NCI-H524 (cell line): ENCODE measurements around the gene C6orf120.

Experiments used
- DNase-seq, 2 experiments: peaks; one replicate each; lab custom pipeline; 2025; lab: John Stamatoyannopoulos, UW

C6orf120 gene

DNA sequence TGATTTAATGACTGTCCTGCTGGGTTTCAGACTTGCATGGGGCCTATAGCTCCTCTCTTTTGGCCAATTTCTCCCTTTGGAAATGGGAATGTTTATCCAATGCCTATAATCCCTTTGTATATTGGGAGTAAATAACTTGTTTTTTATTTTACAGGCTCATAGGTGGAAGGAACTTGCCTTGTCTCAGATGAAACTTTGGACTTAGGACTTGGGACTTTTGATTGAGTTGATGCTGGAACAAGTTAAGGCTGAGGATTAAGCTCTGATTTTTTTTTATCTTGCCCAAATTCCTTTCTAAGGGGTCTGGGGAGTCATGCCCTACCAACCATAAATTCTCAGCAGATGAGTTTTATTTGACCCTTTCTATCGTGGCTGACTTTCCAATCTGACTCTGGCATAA, 23.6 kb upstream of the C6orf120 start:
- no peak for DNase-seq

DNA sequence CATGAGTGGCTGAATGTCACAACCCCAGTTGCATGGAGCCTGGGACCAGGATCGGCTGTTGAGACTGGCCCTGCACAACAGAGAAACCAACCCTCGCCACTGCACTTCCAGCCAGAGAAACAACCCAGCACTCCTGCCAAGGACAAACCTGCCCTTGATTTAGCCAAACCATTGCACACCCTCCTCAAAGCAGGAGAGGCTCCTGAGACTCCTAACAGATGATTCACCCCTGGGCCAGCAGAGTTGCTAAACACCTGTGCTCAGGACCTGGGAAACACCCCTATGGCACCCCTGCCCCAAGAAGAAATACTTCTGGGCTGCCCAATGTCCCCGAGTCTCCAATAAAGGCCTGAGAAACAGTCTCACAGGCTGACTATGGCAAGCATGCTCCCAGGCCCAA, 17.9 kb upstream of the C6orf120 start:
- no peak for DNase-seq

DNA sequence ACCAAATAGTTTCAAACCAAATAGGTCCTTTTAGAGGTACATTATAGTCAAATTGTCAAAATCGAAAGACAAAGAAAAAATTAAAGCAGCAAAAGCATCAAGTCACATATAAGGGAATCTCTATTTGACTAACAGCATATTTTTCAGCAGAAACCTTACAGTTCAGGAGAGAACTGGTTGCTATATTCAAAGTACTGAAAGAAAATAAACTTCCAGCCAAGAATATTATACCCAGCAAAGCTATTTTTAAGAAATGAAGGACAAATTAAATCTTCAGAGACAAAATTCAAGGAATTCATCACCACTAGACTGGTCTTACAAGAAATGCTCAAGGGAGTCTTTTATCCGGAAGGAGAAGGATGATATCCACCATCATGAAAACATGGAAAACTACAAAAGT, 16.1 kb upstream of the C6orf120 start:
- no peak for DNase-seq

DNA sequence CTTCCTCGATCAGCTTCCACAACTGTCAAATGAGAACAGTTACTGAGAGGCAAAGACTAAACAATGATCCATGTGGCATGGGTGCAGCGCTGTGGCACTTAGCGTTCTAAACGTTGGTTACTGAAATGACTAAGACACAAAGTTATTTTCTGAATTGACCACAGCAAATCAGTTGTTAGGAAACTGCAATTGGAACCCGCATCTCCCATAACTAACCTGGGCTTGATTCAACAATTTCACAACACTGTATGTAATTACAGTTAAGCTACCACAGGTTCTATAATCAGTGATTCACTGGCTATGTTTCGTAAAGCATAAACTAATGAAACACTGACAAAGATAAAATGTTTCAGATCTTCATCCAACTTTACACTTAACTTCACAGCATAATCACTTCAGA, 12.6 kb upstream of the C6orf120 start:
- DNase-seq = no peak

DNA sequence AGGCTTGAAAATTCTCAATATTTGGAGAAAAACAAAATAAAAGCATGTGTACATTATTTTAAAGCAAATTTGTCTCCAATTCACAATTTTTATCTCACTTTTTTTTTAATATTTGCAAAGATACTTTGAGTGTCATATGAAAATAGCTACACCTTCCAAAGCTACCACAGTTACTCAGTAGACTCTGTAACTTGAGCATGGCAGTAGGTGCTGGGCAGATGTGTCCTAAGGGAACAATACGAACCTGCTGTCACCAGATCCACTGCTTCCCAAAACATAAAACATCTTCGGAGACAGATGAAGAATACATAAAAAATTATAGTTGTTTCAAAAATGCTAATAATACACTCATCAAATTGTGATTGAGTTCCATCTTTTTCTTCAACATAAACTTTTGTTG, 10.7 kb upstream of the C6orf120 start:
- no peak for DNase-seq

DNA sequence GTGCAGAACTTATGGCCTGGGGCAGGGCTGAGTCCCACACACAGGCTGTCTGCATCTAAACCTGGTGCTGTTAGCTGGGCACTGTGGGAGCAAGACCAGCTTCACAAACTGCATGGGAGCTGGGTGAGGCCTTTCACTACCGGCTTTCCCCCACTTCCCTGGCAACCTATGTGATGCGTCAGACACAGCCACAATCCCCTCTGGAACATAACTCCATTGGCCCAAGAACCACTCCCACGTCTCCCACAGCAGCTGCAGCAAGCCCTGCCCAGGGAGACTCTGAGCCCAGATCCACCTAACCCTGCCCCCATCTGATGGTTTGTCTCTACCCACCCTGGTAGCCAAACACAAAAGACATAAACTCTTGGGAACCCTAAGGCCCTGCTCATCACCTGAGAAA, 9.4 kb upstream of the C6orf120 start:
- no peak for DNase-seq

DNA sequence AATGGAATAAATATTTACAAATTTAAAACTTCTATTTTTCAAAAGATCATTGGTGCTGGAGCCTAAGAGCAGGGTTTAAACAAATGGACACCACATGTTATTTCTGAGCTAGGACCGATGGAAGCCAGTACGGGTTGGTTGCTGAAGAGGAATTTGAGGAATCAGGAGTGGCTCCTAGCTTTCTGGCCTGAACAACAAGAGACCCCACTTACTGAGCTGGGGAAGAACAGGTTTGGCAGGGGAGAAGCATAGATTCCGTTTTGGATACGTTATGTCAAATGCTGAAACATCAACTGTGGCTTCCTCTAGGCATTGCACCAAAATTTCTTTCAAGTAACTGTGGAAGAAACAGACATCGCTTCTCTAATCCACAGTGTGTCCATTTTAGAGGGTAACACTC, 6.8 kb upstream of the C6orf120 start:
- no peak for DNase-seq

DNA sequence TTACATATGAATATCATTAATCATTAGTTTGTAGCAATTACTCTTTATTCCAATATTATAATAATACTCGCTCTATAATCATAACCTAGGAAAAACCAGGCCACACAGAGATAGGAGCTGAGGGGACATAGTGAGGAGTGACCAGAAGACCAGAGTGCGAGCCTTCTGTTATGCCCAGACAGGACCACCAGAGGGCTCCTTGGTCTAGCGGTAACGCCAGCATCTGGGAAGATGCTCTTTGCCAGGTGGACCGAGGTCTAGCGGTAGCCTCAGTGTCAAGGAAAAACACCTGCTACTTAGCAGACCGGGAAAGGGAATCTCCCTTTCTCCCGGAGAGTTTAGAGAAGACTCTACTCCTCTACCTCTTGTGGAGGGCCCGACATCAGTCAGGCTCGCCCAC, 4.8 kb upstream of the C6orf120 start:
- peak in 1 of 2 experiments; percentile 26 for DNase-seq

DNA sequence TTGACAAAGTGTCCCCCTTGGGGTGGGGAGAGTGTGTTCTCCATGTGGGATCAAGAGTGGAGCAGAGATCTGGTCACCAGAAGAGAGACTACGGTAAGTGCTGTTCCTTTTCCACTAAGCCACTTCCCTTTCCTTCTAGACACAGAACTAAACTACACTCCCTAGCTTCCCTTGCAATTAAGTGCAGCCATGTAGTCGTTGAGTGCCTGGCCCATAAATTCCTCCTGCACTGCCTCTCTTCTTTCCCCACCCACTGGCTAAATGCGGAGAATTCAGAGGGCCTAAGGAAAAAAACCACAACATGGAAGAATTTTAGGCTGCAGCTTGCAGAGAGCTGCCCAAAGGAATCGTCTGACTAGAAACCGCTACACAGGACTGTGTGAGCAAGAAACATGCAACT, 1.6 kb upstream of the C6orf120 start:
- no peak for DNase-seq

DNA sequence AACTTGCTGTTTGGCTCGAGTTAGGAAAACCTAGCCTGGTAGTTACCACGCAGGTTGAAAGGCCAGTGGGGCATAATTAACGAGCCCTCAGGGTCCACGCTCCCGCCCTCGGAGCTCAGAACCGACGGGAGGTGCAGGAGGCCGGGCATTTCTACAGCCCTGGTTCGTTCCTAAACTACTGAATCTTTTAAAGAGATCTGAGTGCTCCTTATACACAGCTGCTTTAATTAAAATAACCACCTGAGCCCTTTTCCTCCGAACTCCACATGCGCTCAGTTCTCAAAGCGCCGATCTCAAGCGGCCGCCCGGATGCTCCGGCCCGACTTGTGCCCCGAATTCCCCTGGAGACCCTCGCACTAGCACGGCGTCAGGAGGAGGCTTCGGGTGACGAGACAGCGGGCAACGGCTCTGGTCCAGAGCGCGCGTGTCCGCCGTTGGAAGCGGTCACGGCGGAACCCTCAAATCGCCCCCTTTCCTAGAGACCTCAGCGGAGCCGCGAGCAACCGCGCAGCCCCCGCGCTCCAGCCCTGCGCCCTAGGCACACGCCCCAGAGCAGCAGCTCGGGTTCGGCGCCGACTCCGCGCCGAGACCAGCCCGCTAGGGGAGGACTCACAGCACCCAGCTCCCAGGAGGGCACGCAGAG, 494 bp upstream of the C6orf120 start:
- DNase-seq = peak; percentile 15 to 56

DNA sequence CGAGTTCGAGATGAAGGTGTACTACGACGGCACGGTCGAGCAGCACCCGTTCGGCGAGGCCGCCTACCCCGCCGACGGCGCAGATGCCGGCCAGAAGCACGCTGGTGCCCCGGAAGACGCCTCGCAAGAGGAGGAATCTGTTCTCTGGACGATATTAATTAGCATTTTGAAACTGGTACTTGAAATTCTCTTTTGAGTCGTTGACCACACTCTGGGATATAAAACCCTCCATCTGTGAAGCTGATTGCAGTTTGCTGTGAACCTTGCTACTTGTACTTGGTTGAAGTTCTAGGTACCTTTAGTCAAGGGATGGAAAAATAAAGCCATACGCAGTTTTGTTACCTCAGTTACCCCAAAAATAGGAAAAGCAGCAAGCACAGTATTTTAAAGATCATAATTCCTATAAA, 917 bp downstream of the C6orf120 start:
- no peak for DNase-seq

DNA sequence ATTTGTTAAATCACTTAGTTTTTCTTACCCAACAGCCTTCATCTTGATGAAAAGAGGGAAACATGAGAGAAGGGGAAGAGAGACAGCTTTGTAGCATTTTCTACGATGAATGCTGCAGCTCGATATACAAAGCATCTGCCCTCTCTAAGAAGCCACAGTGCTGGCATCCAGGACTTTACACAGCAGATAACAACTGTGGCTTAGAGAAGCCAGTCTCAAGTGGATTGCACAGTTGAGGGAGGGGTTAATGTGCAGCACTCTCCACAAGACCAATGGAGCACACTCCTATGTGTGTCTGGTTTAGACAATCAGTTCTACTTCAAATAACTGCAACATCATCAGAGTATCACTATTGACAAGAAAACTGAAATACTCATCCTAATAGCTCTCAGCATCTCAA, 5.8 kb downstream of the C6orf120 start:
- no peak for DNase-seq

DNA sequence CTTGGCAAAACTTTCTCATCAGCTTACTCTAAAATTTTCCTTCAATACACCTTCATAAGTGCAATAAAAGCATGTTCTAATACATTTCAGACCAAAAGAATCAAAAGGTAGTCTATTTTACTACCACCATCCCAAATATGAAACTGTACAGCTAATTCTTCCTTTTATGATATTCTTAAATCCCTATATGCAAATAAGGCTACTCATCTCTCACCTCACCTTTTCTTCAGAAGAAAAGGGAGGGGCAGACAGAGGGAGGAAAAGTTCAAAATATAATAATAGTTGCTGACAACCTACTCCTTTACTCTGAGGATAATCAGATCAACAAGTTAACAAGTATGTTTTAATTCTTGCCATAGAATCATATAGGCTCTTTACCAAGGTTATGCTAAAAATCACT, 7.4 kb downstream of the C6orf120 start:
- DNase-seq = no peak

DNA sequence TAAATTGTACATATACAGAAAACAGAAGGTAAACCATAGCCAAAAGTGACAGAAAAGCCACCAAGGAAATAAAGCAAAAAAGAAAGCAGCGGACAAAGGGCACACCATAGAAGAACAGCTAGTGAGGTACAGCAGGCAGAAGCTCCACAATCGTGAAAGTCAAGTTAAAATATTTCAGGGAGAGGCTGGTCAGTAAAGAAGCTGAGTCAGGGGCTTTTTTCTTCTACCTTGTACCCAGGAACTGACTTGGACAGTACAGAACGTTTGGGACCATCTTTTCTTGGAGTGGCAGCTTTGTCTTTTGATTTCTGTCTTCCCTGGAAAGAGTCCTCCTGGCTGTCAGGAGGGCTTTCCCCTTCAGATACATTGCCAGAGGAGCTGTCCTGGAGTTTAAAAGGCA, 8.1 kb downstream of the C6orf120 start:
- DNase-seq = no peak

DNA sequence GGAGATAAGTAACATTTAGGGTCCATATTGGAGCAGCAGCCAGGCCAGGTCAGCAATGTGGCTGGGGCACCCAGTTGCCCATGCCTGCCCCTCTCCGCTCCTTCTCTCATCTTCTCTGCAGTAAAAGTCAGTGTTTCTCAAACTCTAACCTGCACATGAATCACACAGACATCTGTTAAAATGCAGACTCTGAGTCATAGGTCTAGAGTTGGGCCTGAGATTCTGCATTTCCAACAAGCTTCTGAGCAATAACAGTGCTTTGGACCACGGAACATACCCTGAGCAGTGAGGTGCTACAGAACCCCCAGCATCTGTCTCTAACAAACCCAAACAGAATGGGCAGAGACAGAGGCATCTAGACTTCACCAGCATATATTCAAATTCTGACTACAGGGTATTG, 12.3 kb downstream of the C6orf120 start:
- DNase-seq = no peak

DNA sequence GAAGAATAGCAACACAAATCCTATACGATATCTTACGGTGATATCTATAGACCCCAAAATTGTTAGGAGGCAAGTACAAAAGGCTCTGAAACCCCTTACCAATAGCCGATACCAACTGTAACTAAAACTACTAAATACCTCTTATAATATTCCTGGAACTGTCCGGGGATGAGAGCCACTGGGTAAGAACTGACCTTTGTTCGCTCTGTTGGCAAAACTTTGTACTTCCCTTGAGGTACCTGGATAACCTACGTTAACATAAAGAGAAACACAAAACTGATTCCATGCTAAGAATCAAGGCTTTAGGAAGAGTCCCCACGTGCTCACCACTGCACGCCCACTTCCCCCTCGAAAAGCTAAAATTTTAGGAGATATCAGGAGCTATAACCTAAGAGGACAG, 12.7 kb downstream of the C6orf120 start:
- DNase-seq = no peak

DNA sequence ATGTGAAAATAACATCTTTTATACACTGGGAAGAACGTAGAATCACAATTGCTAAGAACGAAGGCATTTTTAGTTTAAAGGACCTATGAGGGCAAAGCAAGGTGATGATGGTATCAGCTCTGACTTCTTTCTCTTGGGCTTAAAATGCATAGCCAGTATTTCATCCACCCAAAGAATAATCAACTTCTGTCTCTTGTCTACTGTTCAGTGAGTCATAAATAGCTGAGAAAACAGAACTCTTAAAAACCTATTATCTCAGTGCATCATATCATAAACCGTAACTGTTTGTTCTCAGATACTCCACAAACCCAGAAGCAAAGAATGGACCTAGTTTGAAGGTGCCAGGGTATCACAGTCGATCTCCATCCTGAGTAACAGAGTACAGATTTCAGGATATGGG, 17.2 kb downstream of the C6orf120 start:
- no peak for DNase-seq

DNA sequence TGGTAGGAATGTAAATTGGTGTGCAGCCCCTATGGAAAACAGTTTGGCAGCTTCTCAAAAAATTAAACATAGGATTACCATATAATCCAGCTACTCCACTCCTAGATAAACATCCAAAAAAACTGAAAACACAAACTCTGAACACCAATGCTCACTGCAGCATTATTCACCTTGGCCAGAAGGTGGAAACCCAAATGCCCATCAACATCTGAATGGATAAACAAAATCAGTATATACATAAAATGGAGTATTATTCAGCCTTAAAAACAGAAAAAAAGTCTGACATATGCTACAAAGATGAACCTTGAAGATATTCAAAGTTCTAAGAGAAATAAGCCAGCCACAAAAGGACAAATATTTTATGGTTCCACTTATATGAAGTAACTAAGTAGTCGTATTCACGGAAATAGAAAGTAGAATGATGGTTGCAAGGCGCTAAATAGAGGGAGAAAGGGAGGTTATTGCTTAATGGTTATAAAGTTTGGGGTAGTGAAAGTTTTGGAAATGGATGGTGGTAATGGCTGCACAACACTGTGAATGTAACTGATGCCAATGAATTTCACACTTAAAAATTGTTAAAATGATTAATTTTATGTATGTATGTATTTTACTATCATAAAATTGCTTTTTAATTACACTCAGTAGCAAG, 18.4 kb downstream of the C6orf120 start:
- no peak for DNase-seq

DNA sequence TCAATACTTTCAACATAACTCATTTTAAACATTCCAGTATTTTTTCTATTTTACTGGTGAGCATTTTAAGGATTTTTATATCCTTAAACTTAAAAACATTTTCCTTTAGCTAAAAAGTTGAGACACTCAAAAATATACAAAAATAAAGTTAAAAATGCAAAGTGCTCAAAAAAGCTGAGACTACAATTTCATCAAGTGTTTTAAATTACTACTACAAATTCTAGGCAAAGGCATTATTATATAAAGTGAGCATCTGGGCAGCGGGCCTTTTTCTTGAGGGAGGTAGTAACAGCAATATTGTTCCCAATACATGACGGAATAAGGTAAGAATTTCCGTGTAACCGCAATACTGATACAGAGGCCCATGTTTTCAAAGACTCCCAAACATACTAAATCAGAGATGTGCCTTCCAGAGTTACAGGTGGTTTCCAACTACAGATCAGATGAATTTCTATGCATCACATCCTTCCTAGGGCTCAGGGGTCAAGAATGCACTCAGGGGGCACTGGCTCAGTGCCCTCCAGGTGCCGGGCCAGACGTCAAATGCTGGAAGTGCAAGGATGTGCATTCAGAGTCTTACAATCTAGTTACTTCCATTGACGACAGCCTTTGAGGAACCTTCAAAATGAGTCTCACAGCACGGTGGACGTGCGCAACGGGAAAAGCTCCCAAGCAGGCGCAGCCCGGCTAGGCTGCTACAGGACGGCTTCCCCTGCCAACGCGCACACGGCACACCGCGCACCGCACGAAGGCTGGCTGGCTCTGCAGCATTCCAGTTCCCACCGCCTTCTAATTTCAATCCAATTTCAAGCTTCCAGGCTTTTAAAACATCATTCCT, 20.7 kb downstream of the C6orf120 start:
- DNase-seq = peak; percentile 12 to 40

DNA sequence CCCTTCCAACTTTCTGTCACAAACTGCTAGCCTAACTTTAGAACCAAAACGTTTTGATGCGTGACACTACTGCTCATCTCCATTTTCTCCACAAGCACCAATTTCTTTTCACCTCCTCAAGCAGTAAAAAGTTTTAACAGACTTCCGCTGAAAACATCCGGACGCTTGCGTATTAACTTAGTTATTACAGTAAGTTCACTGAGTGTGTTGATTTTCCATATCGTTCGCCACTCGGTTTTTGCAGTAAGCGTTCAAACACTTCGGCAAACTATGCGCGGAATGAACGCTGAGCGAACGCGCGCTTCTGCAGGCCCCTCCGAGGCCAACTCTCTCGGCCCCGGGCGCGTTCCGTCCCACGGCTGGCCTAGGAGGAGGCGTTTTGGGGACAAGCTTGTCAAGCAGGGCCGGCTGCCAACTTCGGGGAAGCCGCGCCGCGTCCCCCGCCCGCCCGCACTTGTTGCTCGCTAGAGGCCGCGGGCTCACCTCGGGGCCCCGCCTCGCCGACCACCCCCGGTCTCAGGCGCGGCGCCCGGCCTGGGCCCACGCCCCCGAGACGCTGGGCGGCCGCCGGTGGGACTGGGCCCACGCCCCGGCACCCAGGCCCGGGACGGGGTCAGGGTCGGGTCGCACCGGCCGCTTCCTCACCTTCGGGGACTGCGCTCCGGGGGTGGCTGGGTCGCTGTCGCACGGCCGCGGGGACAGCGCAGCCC, 21.4 kb downstream of the C6orf120 start:
- DNase-seq = peak; percentile 43 to 51

DNA sequence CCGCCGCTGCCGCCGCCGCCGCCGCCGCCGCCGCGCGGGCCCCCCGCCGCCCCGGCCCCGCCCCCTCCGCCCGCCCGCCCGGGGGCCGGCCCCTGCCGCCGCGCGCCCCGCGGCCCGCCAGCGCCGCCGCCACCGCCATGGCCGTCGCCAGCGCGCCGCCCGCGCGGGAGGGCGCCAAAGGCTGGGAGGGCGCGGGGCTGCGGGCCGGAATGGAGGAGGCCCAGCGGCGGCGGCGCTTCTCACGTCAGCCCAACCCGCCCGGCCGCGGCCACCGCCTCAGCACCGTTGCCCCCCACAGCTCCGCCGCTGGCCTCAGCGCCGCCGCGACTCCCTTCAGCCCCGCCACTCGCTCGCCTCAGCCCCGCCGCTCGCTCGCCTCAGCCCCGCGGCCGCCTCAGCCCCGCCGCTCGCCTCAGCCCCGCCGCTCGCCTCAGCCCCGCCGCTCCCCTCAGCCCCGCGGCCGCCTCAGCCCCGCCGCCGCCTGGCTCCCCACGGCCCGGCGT, 22.1 kb downstream of the C6orf120 start:
- DNase-seq = peak in 1 of 2 experiments; percentile 41

DNA sequence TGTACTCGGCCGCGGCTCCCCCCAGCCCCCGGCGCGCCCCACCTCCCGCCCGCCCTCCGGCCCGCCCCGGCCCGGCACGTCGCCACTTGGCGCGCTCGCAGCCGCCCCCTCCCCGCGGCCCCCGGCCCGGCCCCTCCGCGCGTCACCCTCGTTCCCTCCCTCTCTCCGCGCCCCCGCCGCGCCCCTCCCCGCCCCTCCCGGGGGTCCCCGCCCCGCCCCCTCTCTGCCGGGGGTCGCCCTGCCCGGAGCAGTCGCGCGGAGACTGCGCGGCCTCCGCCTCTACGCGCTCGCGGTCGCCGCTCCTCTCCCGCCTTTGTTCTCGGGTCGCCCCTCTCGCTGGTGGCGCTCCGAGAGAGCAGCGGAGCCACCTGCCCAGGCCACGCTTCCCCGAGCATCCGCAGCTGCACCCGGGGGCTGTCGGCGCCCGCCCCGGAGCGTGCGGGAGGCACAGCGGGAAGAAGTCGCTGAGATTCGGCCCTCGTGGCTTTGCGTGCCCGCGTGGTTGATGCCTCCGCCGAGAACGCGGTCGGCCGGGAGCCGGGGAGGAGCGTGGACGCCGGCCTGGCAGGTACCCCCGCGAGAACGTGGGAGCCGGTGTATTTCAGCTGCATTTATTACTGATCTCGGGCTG, 22.7 kb downstream of the C6orf120 start, which contains the start of gene PHF10:
Gene PHF10 (minus strand): TSS at position 7 of the 631 bp plus-strand sequence. CDS start 569 bp downstream, outside the sequence.
- peak; percentile 51 to 75 for DNase-seq
